VCaP (cell line): ENCODE measurements around the gene TNFAIP8L1.

Source experiments
- H3K27ac ChIP-seq: fragments of 450-650 bp; 2 replicates; pipeline ENCODE4 v1.5.1; 2017
- CTCF ChIP-seq: fragments of 450-650 bp; conservative IDR thresholded peaks from 2 replicates; pipeline ENCODE4 v1.5.1; 2017; ENCODE audit warnings: mild to moderate bottlenecking, moderate library complexity

The TNFAIP8L1 gene

GRCh38 chr19:4688587-4688986, 49.3 kb downstream of the TNFAIP8L1 start:
- TF ChIP-seq CTCF: no peak

GRCh38 chr19:4689403-4689802, 50.1 kb downstream of the TNFAIP8L1 start:
- TF ChIP-seq CTCF: no peak
- no peak overlapping the region for H3K27ac ChIP-seq

More at GRCh38 chr19:4688587-4688986, 49.3 kb downstream of the TNFAIP8L1 start:
- H3K27ac ChIP-seq: no peak overlapping the region

- no peak for TF ChIP-seq CTCF
- H3K27ac ChIP-seq: no peak overlapping the region
Observed at GRCh38 chr19:4690361-4690760, 51.0 kb downstream of the TNFAIP8L1 start.

GRCh38 chr19:4691373-4691772, 52.1 kb downstream of the TNFAIP8L1 start:
- no peak overlapping the region for H3K27ac ChIP-seq
- TF ChIP-seq CTCF: no peak

GRCh38 chr19:4692251-4693077, 53.1 kb downstream of the TNFAIP8L1 start:
- no peak overlapping the region for H3K27ac ChIP-seq
- no peak for TF ChIP-seq CTCF

- no peak overlapping the region for H3K27ac ChIP-seq
- no peak for TF ChIP-seq CTCF
Observed at GRCh38 chr19:4693078-4693350, 53.7 kb downstream of the TNFAIP8L1 start.

- TF ChIP-seq CTCF: no peak
- no peak overlapping the region for H3K27ac ChIP-seq
Observed at GRCh38 chr19:4693471-4694121, 54.3 kb downstream of the TNFAIP8L1 start.
